HG03097 (cell line): ENCODE data around the gene WDR5.

Experiments
- ATAC-seq: cut with Tn5 transposase; IDR thresholded peaks from one replicate; pipeline ENCODE4 v1.9.1; 2021; ENCODE audit not compliant: unreplicated experiment, low FRiP score

WDR5 gene

GRCh38 chr9:134157378-134157885 lies 21.6 kb downstream of the WDR5 start:
- no peak for ATAC-seq

DNA sequence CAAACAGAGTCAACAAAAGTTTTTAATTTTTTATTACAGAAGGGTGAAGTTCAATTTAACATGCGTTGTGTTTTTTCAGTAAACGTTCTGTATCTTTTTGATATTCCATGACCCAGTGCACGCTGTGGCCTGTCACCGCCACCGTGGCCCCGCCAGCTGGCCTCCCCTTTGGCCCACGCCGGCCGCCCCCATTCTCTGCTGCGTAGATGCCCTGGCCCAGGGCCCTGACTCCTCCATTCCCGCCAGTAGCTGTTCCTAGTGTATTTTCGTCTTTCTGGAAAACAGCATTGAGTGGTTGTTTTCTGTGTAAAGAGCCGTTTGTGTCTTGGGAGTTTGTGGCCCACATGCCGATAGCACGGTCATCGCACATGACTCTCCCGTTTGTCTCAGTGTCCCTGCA lies 22.4 kb downstream of the WDR5 start:
- ATAC-seq: no peak

- ATAC-seq: no peak
These were observed 23.0 kb downstream of the WDR5 start for GRCh38 chr9:134158753-134159392.

- ATAC-seq: no peak
These were observed 23.8 kb downstream of the WDR5 start for GRCh38 chr9:134159566-134160245.

GRCh38 chr9:134161647-134162046 lies 25.8 kb downstream of the WDR5 start:
- no peak for ATAC-seq

GRCh38 chr9:134162212-134162775 lies 26.4 kb downstream of the WDR5 start:
- ATAC-seq: no peak

- ATAC-seq: no peak
These were observed 27.1 kb downstream of the WDR5 start for GRCh38 chr9:134162926-134163370.

DNA sequence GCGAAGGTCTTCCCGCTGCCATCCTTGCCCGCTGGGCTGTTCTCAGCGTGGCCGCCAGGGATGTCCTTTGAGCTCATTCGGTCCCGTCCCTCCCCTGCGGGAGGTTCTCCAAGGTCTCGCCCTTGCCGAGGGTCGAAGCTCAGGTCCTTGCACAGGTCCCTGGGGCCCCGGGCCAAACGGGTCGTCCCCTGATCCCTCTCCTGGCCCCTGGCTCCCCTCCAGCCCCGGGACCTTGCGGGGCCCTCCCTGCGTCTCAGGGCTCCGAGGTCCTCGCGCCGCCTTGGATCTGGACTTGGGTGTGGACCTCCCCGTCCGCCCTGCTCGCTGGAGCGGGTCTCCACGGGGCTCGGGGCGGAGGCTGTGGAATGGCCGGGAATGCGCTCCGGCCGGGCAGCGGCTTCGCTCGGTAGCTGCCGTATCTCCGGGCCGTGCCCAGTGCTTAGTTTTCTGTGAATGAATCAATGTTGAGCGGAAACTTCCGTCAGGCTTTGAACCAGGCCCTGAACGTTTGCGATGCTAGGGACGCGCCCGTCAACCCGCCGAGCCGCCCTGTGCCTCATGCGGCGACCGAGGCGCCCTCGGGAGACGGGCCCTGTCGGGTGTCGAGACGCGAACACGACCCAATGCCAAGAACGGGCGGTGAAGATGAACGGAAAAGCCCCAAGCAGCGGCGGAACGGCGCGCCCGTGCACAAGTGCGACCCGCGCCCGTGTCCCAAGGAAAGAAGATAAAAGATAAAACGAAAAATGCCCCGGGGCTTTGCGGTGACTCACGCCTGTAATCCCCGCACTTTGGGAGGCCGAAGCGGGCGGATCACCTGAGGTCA lies 27.7 kb downstream of the WDR5 start:
- no peak for ATAC-seq

DNA sequence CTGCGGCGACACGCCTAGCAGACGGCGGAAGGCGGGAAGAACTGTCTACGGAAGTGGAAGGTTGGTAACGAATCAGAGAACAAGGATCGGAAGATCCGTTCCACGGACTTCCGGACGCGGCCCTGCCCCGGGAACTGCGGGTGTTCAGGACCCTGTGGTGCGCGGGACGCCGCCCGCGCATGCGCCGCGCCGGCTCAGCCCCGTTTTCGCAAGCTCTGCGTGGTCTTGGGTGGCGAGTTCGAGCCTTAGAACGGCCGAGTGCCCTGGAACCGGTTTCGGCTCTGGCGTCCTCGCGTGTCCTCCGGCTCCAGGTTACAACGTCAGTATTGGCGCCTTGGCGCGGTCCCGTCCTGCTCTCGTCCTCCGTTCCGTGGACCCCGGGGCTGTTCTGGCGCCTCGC lies 29.0 kb downstream of the WDR5 start:
- no peak for ATAC-seq

- ATAC-seq: no peak
These were observed 29.8 kb downstream of the WDR5 start for GRCh38 chr9:134165357-134166315.

- ATAC-seq: no peak
These were observed 30.5 kb downstream of the WDR5 start for GRCh38 chr9:134166374-134166773.

DNA sequence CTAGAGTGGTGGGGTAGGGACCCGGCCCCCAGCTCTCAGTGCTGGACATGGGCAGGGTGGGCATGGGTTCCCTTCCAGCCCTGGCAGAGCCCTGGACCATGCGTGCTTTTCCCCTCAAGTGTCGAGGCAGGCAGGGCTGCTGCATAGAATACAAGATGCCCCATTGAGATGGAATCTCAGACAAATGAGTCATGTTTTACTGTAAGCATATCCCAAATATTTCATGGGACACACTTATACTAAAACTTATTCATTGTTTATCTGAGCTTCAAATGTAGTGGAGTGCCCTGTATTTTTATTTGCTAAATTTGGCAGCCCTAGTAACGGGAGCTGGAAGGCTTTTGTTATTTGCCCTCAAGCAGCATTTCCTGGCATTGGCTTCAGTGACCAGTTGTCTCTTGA lies 31.6 kb downstream of the WDR5 start:
- no peak for ATAC-seq

DNA sequence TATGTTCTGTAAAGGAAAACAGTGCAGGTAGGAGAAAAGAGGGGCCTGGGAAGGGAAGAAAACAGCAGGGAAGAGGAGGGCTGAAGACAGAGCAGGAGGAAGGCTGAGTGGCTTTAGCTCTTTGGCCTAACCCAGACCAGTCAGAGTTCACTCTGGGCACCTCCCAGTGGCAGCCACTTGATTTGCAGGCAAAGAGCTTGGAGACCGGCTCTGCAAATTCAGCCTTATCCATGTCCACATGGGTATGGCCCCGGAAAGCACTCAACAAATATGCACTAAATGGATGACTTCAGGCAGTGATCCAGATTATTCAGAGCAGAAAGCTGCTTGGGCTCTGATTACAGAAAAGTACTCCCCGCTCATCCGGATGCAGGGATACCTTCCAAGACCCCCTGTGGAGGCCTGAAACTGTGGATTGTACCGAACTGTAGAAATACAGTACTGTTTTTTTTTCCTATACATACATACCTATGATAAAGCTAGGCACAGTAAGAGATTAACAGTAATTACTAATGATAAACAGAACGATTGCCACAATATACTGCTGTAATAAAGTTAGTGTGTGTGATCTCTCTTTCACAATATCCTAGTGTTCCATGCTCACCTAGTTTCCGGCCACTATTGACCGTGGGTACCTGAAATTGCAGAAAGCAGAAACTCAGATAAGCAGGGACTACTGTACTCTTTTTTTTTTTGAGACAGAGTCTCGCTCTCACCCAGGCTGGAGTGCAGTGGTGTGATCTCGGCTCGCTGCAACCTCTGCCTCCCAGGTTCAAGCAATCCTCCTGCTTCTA lies 33.1 kb downstream of the WDR5 start:
- no peak for ATAC-seq

GRCh38 chr9:134169724-134170401 lies 34.0 kb downstream of the WDR5 start:
- ATAC-seq: no peak

GRCh38 chr9:134170532-134171315 lies 34.8 kb downstream of the WDR5 start:
- ATAC-seq: no peak

DNA sequence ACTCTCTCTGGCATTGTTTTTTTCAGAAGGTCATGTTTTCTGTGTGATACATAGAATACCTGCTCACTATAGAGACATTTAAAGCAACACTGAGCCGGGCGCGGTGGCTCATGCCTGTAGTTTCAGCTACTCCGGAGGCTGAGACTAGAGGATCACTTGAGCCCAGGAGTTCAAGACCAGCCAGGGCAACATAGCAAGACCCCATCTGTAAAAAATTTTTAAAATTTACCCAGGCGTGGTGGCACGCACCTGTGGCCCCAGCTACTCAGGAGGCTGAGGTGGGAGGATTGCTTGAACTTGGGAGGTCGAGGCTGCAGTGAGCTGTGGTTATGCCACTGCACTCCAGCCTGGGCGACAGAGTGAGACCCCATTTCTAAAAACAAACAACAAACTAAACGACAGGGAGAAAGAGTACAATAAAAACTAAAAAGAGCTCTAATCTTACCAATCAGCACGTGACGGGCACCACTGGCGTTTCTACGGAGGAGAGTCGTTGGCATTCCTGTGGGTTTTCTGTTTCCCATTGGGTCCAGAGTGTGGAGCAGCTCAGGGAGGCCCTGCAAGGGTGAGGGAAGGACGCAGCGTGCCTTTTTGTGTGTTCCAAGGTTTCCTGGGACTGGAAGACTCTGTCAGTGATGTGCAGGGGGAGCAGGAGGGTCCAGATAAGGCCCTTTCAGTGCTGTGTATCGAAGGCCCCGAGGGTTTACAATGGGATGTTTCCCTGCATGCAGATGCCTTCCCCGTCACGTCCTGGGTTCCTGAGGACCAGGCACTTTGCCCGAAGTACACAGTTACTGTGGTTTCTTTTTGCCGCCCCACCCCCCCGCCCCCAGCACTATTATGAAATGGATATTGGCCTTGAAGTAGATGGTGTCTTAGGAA lies 35.7 kb downstream of the WDR5 start:
- ATAC-seq: no peak
